GOT3 (cell line): Measurements from ENCODE around the gene SSH2.
"Not testable (repeated sequence)": the region's sequence is repeated elsewhere in the genome, so short reads cannot be mapped to it uniquely, and the experiment has no call there.

Experiments
- DNase-seq: peaks from one replicate; lab custom pipeline; 2025; ENCODE audit warnings: mixed read lengths; lab: John Stamatoyannopoulos, UW

SSH2 gene

DNA sequence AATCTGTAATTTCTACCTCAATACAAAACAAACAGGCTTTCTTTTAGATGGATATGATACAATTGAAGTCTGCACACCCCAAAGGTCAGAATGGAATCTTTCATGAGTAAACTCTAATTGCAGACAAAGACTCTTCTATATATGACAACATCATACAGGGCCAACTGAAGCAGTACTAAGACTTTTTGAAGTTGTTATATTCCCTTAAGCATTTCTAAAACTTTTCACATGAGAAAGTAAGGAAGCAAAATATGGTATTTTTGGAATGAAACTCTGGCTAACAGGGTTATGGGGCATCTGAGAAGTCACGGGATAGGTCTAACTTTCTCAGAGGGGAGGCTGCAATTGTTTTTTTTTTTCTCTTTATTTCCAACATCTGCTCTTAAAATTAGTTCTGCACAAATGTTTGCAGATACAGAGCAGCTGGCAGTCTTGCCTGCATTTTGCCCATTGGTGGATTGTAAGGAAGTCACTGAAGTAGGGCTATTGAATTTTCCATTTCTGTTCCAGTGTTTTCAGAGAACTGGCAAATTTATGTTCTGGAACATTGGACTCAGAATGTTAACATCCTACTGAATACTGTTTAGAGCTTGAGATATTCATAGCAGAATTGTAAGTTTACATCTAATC, 59.1 kb downstream of the SSH2 start:
- no peak for DNase-seq

DNA sequence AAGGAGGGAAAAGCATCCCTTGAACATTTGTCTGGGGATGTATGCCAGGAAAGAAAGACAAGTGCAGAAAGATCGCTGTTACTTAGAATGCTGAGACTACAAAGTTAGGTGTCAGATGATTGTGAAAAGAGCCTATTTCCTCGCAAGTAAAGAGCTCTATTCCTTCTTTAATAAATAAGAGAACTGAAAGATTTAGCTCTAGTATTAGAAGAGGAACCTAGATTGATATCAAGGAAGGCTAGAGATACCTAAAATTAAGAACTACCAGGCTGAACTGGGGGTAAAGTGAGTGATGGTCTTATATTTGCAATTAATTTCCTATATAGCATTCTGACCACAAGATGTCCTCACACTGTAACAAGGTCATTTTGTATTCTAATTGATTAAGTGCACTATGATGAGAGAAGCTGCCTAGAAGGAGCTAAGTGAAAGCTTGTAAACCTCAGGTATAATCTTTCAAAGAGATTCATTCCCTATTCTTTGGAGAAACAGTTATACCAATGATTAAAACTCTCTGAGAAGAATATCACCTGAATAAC, 62.3 kb downstream of the SSH2 start:
- no peak for DNase-seq

DNA sequence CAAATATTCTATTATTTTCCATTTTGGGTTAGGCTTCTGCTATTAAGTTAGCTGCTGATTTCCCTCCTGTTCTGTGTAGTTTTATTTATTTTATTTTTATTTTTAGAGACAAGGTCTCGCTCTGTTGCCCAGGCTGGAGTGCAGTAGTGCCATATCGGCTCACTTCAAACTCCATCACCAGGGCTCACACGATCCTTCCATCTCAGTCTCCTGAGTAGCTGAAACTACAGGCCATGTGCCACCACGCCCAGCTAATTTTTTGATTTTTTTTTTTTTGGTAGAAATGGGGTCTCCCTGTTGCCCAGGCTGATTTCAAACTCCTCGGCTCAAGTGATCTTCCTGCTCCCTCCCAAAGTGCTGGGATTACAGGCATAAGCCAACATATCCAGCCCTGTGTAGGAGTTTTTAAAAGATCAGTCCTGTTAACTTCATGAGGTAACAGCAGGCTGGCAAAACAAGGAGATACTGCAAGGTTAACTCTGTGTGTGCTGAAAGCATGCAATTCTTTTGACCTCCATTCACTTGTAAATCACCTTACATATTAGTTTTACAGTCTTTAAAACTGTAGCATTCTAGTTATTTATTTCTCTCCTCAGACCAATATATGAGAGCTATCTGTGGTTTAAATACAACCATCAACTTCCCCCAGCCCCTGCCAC, 63.2 kb downstream of the SSH2 start:
- DNase-seq: no peak

DNA sequence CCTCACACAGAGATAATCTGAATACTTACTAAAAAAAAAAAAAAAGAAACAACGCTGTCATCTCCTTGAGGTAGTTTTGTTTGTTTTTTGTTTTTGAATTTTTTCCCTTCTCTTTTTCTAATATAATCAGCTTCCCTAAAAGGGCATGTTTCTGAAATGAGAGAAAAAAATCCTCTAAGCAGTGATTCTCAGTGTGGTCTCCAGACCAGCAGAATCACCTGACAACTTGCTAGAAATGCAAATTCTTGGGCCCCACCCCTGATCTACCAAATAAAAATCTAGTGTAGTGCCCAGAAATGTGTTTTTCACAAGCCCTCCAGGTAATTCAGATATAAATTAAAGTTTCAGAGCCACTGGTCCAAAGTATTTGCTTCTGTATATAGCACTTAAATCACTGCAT, 65.4 kb downstream of the SSH2 start:
- DNase-seq: no peak

DNA sequence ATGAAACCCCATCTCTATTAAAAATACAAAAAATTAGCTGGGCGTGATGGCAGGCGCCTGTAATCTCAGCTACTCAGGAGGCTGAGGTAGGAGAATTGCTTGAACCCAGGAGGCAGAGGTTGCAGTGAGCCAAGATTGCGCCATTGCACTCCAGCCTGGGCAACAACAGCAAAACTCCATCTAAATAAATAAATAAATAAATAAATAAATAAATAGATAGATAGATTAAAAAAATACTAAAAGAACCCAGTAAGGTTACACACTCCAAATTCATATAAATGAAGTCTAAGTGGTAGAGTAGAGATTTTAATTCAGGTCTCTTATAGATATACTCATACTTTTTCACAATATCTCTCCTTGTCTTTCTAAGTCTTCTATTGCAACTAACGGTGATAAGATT, 65.9 kb downstream of the SSH2 start:
- not testable (repeated sequence) for DNase-seq

DNA sequence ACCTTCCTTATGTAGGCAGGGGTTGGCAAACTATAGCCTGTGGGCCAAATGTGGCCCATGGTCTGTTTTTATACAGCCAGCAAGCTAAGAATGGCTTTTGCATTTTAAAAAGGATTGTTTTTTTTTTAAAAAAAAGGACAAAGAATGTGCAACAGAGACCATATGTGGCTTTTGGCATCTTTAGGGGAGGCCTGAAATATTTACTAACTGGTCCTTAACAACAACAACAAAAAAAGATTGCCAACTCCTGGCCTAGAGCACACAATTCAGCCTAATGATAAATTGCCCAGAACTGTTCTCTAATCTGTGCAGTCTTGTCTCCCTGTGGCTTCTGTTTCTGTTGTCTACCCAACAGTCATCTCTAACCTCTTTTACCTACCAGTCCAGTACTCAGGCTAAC, 67.1 kb downstream of the SSH2 start:
- DNase-seq: no peak

DNA sequence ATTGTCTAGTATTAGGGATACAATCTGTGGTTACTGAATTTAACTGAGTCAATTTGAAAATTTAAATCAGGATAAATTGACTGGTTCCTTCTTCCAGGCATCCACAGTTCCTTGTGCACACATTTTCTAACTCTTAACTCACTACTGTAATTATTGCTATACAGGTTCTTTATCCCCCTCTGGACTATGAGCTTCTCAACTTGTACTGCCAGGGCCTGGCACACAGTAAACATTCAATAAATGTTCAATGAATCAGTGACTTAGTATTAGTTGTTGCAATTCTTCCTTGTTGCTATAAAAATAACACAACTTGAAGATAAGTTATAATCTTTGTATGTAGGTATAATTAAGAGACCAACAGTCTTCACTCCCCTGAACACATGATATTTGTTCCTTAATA, 67.9 kb downstream of the SSH2 start:
- DNase-seq: no peak

DNA sequence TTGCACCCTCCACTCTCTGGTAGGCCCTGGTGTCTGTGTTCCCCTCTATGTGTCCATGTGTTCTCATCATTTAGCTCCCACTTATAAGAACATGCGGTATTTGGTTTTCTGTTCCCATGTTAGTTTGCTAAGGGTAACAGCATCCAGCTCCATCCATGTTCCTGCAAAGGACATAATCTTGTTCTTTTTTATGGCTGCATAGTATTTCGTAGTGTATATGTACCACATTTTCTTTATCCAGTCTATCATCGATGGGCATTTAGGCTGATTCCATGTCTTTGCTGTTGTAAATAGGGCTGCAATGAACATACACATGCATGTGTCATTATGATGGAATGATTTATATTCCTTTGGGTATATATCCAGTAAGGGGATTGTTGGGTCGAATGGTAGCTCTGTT, 70.6 kb downstream of the SSH2 start:
- not testable (repeated sequence) for DNase-seq

DNA sequence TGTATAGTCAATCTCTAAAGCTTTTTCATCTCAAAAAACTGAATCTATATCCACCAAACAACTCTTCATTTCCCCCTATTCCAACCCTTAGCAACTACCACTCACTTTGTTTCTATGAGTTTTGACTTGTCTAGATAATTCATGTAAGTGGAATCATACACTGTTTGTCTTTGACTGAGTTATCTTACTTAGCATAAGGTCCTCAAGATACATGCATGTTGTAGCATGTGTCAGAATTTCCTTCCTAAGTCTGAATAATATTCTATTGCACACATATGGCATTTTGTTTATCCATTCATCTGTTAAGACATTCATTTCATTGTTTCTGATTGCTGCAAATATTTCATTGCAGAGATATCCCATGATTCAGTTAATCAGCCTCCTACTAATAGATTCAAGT, 72.2 kb downstream of the SSH2 start:
- no peak for DNase-seq

DNA sequence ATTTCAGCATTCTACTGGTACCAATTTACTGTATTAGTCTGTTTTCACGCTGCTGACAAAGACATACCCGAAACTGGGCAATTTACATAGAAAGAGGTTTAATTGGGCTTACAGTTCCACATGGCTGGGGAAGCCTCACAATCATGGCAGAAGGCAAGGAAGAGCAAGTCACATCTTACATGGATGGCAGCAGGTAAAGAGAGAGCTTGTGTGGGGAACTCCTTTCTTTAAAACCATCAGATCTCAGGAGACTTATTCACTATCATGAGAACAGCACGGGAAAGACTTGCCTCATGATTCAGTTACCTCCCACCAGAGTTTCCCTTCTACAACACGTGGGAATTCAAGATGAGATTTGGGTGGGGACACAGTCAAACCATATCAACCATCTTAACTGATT, 72.9 kb downstream of the SSH2 start:
- not testable (repeated sequence) for DNase-seq

DNA sequence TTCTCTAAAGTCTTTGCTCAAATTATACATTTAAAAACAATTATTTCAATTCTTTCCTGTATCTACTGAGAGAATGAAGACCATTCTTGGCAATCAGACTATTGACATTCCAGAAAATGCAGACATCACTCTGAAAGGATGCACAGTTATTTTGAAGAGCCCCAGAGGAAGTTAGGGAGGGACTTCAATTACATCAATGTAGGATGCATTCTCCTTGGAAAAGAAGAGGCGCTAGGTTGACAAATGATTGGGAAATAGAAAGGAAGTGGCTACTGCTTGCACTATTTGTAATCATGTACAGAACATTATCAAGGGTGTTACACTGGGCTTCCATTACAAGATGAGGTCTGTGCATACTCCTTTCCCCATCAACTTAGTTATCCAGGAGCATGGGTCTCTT, 74.3 kb downstream of the SSH2 start:
- DNase-seq: no peak

DNA sequence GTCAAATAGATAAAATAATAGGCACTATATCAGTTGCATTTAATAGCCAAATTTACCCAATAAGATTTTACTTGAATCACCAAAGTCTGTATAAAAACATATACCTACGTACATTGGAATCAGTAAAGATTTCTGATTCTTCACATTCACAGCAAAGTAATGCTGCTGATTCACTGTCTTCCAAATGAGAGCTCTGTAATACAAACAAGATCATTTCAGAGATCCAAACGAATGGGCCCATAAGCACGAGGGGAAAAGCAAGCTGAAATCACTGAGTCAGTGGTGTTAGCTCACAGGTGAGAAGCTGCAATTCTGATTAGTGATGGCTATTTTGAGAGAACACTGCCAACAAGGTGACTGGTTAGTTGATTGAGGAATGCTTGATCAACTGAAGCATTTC, 81.3 kb downstream of the SSH2 start:
- no peak for DNase-seq

DNA sequence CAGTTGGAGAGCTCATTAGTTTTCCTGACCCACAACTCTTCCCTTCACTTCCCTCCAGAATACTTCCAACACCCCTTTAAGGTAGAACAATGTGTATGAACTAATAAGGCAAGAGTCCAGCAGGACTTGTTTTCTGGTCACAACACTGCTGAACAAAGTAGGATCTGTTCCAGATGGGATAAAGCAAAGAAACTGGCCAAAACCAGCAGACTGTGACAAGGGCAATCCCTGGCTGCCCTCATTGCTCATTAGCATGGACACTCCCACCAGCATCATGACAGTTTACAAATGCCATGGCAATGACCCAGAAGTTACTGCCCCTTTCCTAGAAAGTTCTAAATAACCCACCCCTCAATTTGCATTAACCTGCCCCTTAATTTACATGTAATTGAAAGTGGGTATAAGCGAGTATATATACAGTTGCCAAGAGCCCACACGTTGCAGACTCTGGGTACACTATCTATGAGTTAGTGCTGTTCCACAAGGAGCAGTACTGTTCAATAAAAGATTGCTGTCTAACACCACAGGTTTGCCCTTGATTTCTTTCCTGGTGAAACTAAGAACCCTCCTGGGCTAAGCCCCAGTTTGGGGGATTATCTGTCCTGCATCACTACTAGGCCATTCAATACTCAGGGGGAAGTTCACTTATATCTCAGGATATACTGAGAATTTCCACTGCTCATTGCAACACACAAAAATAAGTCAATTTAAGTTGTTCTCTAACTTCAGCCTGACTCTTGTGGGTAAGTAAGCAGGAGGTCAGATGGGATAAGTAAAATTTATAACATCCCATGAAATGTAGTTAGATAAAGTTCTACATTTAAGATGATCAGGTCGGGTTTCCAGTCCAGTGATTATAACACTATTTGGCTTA, 82.3 kb downstream of the SSH2 start:
- DNase-seq: no peak

DNA sequence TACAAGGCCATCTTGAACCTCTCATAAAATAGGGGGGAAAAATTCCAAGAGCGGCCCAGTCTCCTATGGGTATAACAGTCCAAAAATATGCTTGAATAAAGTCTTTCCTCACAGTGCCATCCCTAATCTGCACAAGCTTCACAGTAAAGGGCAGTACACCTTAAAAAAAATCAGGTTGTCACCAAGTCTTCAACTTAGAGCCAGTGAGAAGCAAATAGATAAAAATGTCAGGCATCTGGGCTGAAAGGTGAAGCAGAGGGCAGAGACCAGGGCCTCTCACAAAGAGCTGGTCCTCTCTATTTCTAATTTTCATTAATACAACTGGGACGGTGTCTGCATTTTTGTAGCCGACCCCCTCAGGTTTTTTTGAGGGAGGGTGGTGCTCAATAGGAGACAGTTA, 82.9 kb downstream of the SSH2 start:
- no peak for DNase-seq

DNA sequence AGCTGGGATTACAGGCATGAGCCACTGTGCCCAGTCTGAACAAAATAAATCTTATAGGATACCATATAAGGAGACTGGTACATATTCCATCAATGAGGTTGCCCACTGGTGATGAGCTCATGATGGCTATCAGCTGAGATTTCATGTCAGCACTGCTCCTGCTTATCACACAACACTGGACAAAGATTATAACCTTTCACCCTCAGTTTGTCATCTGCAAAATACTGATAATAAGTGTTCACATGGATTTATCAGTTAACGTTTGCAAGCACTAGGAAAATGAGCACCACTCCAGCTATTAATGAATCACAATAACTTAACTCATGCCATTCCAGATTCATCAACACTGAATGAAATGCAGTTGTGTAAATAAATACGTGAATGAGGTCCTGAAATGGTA, 83.7 kb downstream of the SSH2 start:
- DNase-seq: no peak

DNA sequence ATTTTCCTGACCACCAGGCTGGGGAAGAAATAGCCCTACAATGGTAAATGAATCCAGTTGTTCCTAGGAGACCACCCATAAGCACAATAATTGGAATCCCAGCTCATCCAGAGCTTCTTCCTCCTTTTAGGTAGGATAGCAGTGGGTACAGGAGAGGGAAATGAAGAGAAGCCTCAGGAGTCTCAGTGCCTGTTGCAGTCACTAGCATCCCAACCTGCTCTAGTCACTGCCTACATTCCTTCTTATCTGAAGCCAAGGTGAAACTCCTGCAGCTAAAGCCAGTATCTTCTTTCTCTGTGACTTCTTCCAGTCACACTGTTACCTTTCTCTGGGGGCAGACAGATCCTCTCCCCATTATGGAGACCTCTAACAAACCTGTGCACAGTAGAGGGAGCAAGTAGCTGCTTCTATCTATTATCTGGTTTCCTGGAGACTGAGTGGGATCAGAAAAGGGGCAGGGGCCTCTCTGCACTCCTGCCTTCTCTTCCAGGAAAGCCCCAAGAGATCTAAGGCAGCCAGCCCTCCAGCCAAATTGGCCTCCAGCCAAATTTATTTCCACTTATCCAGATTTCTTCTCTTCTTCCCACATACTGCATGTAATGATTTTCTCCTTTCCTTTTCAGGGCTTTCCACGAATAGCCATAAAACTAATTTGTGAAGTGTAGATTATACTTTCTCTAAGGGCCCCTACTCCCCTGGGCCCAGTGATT, 85.5 kb downstream of the SSH2 start:
- no peak for DNase-seq

DNA sequence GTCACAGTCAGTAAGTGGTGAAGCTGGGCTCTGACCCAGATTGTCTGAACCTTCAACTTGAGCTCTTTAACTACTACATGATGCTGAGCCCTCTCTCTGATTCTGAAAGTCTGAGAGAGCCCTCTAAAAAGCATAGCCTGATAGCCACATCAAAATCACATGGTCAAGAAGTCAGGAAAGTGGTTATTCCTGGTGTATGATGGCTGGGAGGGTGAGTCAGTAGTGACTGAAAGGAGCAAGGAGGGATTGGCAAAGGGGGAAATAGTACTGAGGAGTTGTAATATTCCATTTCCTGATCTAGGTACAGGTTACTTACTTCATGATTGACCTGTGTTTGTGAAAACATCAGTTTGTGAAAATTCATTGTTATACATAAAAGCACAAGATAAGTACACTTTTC, 89.1 kb downstream of the SSH2 start:
- no peak for DNase-seq

DNA sequence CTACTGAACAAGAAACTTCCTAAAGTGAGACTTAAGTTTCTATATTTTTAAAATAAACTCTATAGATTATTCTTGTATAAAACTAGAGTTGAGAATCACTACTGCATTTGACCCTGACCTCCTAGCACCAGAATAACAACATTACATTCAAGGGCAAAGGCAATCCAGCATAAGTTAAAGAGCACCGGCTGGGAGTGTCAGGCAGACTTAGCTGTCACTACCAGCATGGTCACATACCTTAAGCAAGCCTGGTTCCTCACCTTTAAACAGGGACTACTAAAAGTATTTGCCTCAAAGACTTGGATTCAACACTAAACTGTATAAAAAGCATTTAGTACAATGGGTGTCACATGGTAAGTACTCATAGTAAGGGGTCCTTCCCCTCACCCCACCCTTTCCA, 90.4 kb downstream of the SSH2 start:
- DNase-seq: no peak

DNA sequence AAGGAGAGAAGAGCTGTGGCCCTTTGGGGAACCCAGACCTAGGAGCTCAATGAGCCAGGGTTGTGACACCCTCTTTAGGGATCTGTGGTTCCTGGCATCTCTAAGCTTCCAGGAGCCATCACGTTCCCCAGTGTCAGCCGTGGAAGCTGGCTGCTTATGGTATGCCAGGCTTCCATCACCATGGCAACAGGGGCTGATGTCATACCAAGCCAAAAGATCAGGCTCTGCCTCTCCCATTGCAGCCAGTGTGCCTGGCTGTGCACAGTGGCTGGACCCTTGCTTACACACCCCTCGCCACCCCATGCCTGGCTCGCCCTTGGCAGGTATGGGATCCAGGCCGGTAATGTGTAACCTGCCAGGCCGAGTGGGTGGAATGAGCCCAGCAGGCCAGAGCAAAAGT, 91.1 kb downstream of the SSH2 start:
- no peak for DNase-seq

DNA sequence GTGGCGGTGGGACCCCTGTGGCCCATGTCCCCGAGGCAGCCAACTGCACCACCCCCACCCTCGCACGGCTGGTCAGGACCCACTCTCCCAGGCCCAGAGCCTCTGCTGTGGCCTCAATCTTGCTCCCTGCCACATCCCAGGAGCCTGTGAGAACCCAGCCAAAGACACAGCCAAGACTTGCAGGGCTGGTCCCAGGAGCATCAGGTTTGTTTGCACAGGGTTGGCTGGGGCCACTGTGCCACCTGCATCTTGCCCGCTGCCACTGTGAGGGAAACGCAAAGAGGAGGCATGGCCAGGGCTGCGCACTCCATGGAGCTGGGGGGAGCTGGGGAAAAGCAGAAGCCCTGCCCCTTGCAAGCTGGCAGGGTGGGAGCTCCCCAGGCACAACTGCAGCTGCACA, 92.5 kb downstream of the SSH2 start:
- DNase-seq: no peak

DNA sequence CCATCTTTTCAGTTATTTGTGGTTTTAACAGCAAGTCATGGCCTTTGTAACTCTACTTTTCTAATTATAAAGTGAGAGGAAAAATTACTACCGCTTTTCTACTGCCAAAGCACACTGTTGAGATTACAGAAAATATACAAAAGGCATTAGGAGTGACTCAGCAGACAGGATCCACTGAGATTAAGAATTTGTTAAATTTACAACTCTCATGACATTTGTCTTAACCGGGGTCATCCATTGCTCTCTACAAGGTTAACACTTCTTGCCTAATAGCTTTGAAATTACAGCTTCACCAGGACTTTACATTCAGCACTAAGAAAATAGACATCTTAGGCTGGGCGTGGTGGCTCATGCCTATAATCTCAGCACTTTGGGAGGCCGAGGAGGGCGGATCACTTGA, 93.4 kb downstream of the SSH2 start:
- DNase-seq: no peak
